DND-41 (cell line): ENCODE data around the gene FAM114A1.

ENCODE experiments used
- ATAC-seq: fragments of 200-7000 bp; cut with Tn5 transposase; 3 replicates; pipeline ENCODE4 v1.9.1; 2021; ENCODE audit warnings: low read depth; ENCODE audit not compliant: insufficient read depth
- DNase-seq: peaks from one replicate; pipeline ENCODE4 v3.0.0-alpha.2; 2020
- H2AFZ ChIP-seq: 2 replicates; pipeline ENCODE4 v1.6.0; 2012; ENCODE audit warnings: low read depth, low read length
- H3K27ac ChIP-seq: 2 replicates; pipeline ENCODE4 v1.5.1; 2012; ENCODE audit warnings: low read length, inconsistent platforms
- H3K27me3 ChIP-seq: fragments of 200-600 bp; sonication (generic); 2 replicates; pipeline ENCODE4 v1.6.0; 2012; ENCODE audit warnings: low read length, mild to moderate bottlenecking, inconsistent platforms; ENCODE audit not compliant: insufficient read depth, poor library complexity
- H3K36me3 ChIP-seq: 2 replicates; pipeline ENCODE4 v1.5.1; 2012; ENCODE audit warnings: low read length, inconsistent platforms; ENCODE audit not compliant: insufficient read depth
- H3K4me1 ChIP-seq: 2 replicates; pipeline ENCODE4 v1.5.1; 2012; ENCODE audit warnings: mild to moderate bottlenecking, low read length; ENCODE audit not compliant: insufficient read depth
- H3K4me2 ChIP-seq: 2 replicates; pipeline ENCODE4 v1.6.0; 2012; ENCODE audit warnings: mild to moderate bottlenecking, moderate library complexity, low read length, inconsistent platforms; ENCODE audit not compliant: insufficient read depth
- H3K4me3 ChIP-seq, 2 experiments: fragments of 200-600 bp in 1 of 2; shearing (Covaris generic) in 1 of 2; 2 replicates each; pipeline ENCODE4 v1.5.1; 2012 to 2016; ENCODE audit warnings: inconsistent platforms in 2 of 2, low read length in 2 of 2, mild to moderate bottlenecking in 2 of 2, low read depth in 1 of 2, moderate library complexity in 1 of 2
- H3K79me2 ChIP-seq: 2 replicates; pipeline ENCODE4 v1.6.0; 2012; ENCODE audit warnings: low read length, inconsistent platforms; ENCODE audit not compliant: insufficient read depth
- H3K9ac ChIP-seq: 2 replicates; pipeline ENCODE4 v1.6.0; 2012; ENCODE audit warnings: low read depth, mild to moderate bottlenecking, inconsistent platforms, low read length, moderate library complexity
- H3K9me3 ChIP-seq: 2 replicates; pipeline ENCODE4 v1.5.1; 2012; ENCODE audit warnings: low read length, moderate library complexity, mild to moderate bottlenecking, inconsistent platforms; ENCODE audit not compliant: insufficient read depth, severe bottlenecking
- H4K20me1 ChIP-seq: 2 replicates; pipeline ENCODE4 v1.6.0; 2012; ENCODE audit warnings: low read length; ENCODE audit not compliant: insufficient read depth
- EZH2 ChIP-seq: IDR thresholded peaks from 3 replicates; pipeline ENCODE4 v1.6.1; 2012; ENCODE audit warnings: borderline replicate concordance, low read depth, mild to moderate bottlenecking, moderate library complexity, low read length, inconsistent platforms; ENCODE audit not compliant: severe bottlenecking
- TF ChIP-seq, protein P1 (sequence below): IDR thresholded peaks from 2 replicates; pipeline ENCODE4 v1.5.1; 2012; ENCODE audit warnings: borderline replicate concordance, low read length, moderate library complexity, mild to moderate bottlenecking; ENCODE audit not compliant: poor library complexity, severe bottlenecking; ENCODE audit errors: extremely low read depth

The FAM114A1 gene

DNA sequence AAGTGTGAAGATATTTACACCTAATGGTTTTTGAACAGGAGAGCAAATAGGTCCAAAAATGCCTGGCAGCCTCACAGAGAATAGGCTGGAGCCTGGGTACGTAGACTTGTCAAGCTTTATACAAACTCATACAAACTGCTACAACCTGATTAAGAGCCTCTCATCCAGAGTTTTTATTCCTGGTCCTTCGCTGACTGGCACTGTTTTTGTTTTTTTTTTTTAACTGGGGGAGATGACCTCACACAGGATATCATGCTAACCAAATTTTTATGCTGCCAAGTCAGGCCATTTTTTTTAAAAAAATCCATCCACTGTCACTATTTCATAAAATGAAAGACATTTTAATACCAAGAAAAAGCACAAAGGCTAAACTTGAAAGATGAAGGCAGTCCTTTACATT lies 1.9 kb downstream of the FAM114A1 start:
- Histone ChIP-seq H3K27ac (no peak overlapping the region), H3K4me2 (no peak overlapping the region), H4K20me1 (no peaks in the 10 kb centered on the region), H2AFZ (no peak overlapping the region), H3K4me1 (no peaks in the 10 kb centered on the region), H3K27me3 (no peaks in the 10 kb centered on the region), H3K4me3 (no peak overlapping the region), H3K9ac (no peak overlapping the region), H3K36me3 (no peaks in the 10 kb centered on the region), H3K79me2 (no peaks in the 10 kb centered on the region), H3K9me3 (no peaks in the 10 kb centered on the region)
- ATAC-seq (no peak), DNase-seq (no peak)
- TF ChIP-seq EZH2: no peak
- TF ChIP-seq, protein P1, sequence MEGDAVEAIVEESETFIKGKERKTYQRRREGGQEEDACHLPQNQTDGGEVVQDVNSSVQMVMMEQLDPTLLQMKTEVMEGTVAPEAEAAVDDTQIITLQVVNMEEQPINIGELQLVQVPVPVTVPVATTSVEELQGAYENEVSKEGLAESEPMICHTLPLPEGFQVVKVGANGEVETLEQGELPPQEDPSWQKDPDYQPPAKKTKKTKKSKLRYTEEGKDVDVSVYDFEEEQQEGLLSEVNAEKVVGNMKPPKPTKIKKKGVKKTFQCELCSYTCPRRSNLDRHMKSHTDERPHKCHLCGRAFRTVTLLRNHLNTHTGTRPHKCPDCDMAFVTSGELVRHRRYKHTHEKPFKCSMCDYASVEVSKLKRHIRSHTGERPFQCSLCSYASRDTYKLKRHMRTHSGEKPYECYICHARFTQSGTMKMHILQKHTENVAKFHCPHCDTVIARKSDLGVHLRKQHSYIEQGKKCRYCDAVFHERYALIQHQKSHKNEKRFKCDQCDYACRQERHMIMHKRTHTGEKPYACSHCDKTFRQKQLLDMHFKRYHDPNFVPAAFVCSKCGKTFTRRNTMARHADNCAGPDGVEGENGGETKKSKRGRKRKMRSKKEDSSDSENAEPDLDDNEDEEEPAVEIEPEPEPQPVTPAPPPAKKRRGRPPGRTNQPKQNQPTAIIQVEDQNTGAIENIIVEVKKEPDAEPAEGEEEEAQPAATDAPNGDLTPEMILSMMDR: no peak

DNA sequence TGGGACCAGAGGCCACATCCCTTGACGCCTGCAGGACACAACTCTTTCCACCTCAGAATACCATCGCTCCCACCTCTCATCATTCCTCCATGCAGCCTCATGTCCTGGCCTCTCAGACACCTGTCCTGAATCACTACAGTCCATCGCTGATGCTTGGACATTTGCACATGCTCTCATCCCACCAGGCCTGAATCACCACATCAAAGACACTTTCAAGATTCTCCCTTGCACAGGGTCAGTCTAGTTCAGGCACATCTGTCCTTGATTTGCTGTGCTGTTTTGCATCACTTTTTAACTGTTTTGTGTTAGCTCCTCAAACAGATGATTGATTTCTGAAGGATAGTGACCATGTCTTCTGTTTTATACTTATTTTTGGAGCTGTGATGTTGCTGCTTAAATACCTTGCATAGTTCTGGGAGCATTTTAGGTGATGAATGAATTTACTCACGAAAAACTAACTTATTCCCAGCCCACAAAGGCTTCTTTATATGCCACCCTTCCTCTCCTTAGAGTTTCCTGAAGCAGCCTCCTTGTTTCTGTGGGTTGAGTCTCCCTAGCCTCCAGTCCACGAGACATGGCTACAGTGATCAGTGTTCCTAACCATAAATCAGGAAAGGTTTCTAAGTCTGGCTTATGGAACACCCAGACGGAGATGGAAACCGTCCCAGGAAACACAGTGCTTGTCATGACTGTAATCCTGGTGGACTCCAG lies 2.6 kb downstream of the FAM114A1 start:
- no peak for DNase-seq
- Histone ChIP-seq H3K27ac (no peak overlapping the region), H4K20me1 (no peaks in the 10 kb centered on the region), H3K36me3 (no peaks in the 10 kb centered on the region), H3K4me2 (no peak overlapping the region), H2AFZ (no peak overlapping the region), H3K27me3 (no peaks in the 10 kb centered on the region), H3K9me3 (no peaks in the 10 kb centered on the region), H3K79me2 (no peaks in the 10 kb centered on the region), H3K9ac (no peak overlapping the region), H3K4me1 (no peaks in the 10 kb centered on the region), H3K4me3 (no peak overlapping the region)
- ATAC-seq: no peak
- TF ChIP-seq, protein P1: no peak
- no peak for TF ChIP-seq EZH2

DNA sequence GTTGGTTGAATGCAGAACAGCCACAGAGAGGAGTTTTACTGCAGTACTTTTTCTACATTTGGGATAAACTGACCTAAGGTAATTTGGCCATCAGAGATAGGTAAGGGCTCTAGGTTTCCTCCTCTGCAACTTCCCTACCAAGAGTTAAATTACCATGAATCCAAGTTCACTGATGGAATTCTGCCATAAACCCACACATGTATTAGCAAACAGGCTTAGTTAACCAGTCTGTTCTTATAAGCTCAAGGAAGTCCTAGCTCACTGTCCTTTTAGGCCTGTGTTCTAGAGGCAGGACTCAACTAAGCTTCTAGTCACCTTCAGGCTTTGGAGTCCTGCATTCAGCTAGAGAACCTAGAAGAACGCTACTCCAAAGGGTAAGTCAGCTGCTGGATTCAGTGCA lies 4.0 kb downstream of the FAM114A1 start:
- Histone ChIP-seq H2AFZ (no peak overlapping the region), H3K9ac (no peak overlapping the region), H3K27ac (no peak overlapping the region), H3K4me1 (no peaks in the 10 kb centered on the region), H3K79me2 (no peaks in the 10 kb centered on the region), H4K20me1 (no peaks in the 10 kb centered on the region), H3K27me3 (no peaks in the 10 kb centered on the region), H3K4me2 (no peak overlapping the region), H3K4me3 (no peak overlapping the region), H3K36me3 (no peaks in the 10 kb centered on the region), H3K9me3 (no peaks in the 10 kb centered on the region)
- DNase-seq (no peak), ATAC-seq (no peak)
- TF ChIP-seq EZH2: no peak
- TF ChIP-seq, protein P1: no peak
